ENCODE measurements around the gene CFAP299. TPM values are rescaled to one million over a fixed set of nuclear protein-coding genes. Genes with fewer than 3 reads are reported as not detected.
"Not testable (repeated sequence)": the region's sequence is repeated elsewhere in the genome, so short reads cannot be mapped to it uniquely, and the experiment has no call there.

The CFAP299 gene
- total RNA-seq, 1 donor from 2014 or later: not detected

DNA sequence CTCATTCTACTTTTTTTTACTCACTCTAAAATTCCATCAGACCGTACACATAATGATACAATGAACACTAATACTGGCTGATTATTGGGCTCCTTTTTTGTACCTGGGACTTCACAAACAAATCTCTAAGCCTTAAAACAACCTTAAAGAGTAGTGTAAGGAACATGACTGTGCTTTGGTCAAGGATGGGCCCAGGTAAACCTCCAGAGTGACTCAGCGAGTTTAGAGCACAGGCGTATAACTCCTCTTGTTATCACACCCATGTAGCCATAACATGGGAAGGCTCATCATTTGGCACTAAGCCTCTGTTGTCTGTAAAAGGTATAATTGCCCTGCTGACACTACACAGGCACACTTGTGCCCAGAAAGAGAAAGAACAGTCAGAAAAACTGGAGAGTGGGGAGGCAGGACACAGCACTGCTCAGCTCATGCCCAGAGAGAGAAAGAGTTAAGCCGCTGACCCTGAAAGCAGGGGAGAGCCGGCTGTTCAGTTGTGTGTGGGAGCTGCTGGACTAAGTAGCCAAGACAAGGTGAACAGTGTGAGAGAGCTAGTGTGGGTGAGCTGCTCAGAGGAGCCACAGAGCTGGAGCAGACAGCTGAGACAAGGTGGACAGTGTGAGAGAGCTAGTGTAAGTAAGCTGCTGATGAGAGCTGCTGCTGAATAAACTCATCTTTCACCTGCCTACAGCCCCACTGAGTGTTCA, 375.4 kb downstream of the CFAP299 start:
- intact Hi-C loops (cut with micrococcal nuclease): no loop called here
- H3K9me3 Mint-ChIP-seq: no peaks in the 10 kb centered on the region

DNA sequence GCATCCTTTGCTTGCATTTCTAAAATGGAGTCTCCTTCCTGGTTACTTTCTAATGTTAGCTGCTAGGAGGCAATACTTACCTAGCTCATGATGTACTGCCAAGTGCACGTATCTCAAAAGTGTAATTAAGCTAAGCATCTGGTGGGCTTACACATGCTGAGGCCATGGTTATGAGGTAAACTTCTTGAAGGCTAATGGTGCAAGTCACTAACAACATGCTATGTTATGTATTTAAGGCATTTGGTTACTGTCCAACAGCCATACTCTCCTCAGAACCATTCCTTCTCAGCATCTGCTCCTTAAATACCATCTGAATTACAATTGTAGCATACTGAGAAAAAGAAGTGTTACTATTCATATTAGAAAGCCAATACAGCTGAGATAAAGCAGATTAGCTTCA, 376.4 kb downstream of the CFAP299 start:
- no peak for DNase-seq (ENCODE audit: low spot score)
- H3K9me3 Mint-ChIP-seq: no peaks in the 10 kb centered on the region
- no peaks in the 10 kb centered on the region for H3K4me1 Mint-ChIP-seq (ENCODE audit: low read depth)
- H3K4me3 Mint-ChIP-seq: no peak overlapping the region
- H3K27ac Mint-ChIP-seq: no peak overlapping the region
- intact Hi-C loops (cut with micrococcal nuclease): no loop called here
- H3K27me3 Mint-ChIP-seq (ENCODE audit: insufficient read depth): no peaks in the 10 kb centered on the region
- H3K36me3 Mint-ChIP-seq (ENCODE audit: low read depth): no peaks in the 10 kb centered on the region

More for the DNA sequence above, 375.4 kb downstream of the CFAP299 start:
- H3K27me3 Mint-ChIP-seq (ENCODE audit: insufficient read depth): no peaks in the 10 kb centered on the region
- DNase-seq (ENCODE audit: low spot score): no peak
- no peaks in the 10 kb centered on the region for H3K36me3 Mint-ChIP-seq (ENCODE audit: low read depth)
- no peak overlapping the region for H3K4me3 Mint-ChIP-seq
- H3K27ac Mint-ChIP-seq: no peak overlapping the region
- no peaks in the 10 kb centered on the region for H3K4me1 Mint-ChIP-seq (ENCODE audit: low read depth)

GRCh38 chr4:80713409-80713808, 377.9 kb downstream of the CFAP299 start:
- H3K27me3 Mint-ChIP-seq (ENCODE audit: insufficient read depth): no peaks in the 10 kb centered on the region
- intact Hi-C loops (cut with micrococcal nuclease): no loop called here
- DNase-seq (ENCODE audit: low spot score): no peak
- no peak overlapping the region for H3K4me3 Mint-ChIP-seq
- H3K4me1 Mint-ChIP-seq (ENCODE audit: low read depth): no peaks in the 10 kb centered on the region
- H3K27ac Mint-ChIP-seq: no peak overlapping the region
- no peaks in the 10 kb centered on the region for H3K9me3 Mint-ChIP-seq
- H3K36me3 Mint-ChIP-seq (ENCODE audit: low read depth): no peaks in the 10 kb centered on the region

- H3K4me3 Mint-ChIP-seq: no peak overlapping the region
- no peak overlapping the region for H3K27ac Mint-ChIP-seq
- peaks cover 9% of the 10 kb centered on the region for H3K9me3 Mint-ChIP-seq
- H3K4me1 Mint-ChIP-seq (ENCODE audit: low read depth): no peaks in the 10 kb centered on the region
- no peaks in the 10 kb centered on the region for H3K27me3 Mint-ChIP-seq (ENCODE audit: insufficient read depth)
- no peaks in the 10 kb centered on the region for H3K36me3 Mint-ChIP-seq (ENCODE audit: low read depth)
- no peak for DNase-seq (ENCODE audit: low spot score)
- intact Hi-C loops (cut with micrococcal nuclease): no loop called here
Observed at GRCh38 chr4:80717204-80717603, 381.7 kb downstream of the CFAP299 start.

DNA sequence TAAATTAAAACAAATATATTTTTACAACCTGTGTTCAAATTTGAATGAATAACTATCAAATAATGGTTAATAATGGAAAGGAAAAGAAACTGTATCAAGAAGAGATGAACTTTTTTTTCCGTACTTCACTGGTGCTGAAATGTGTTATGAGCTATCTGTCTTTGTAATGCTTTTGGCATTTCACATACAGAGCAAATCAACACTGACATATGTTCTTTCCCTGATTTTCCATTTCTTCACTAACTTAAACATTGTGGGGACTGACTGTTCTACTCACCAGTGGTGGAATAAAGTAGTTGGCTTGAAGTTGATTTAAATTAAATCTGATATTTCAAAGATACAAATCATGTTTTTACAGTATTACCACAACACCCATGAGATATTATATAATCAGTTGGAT, 390.9 kb downstream of the CFAP299 start:
- Mint-ChIP-seq H3K27ac (no peak overlapping the region), H3K9me3 (peaks cover 3% of the 10 kb centered on the region), H3K27me3 (ENCODE audit: insufficient read depth) (no peaks in the 10 kb centered on the region), H3K36me3 (ENCODE audit: low read depth) (no peaks in the 10 kb centered on the region), H3K4me3 (no peak overlapping the region), H3K4me1 (ENCODE audit: low read depth) (no peaks in the 10 kb centered on the region)
- DNase-seq (ENCODE audit: low spot score): no peak
- intact Hi-C loops (cut with micrococcal nuclease): no loop called here

GRCh38 chr4:80730158-80730557, 394.6 kb downstream of the CFAP299 start:
- Mint-ChIP-seq H3K9me3 (no peaks in the 10 kb centered on the region), H3K36me3 (ENCODE audit: low read depth) (no peaks in the 10 kb centered on the region), H3K4me3 (no peak overlapping the region), H3K27ac (no peak overlapping the region), H3K27me3 (ENCODE audit: insufficient read depth) (no peaks in the 10 kb centered on the region), H3K4me1 (ENCODE audit: low read depth) (no peaks in the 10 kb centered on the region)
- DNase-seq (ENCODE audit: low spot score): no peak
- intact Hi-C loops (cut with micrococcal nuclease): no loop called here

GRCh38 chr4:80731436-80731835, 395.9 kb downstream of the CFAP299 start:
- Mint-ChIP-seq H3K36me3 (ENCODE audit: low read depth) (no peaks in the 10 kb centered on the region), H3K27me3 (ENCODE audit: insufficient read depth) (no peaks in the 10 kb centered on the region), H3K9me3 (no peaks in the 10 kb centered on the region), H3K4me1 (ENCODE audit: low read depth) (no peaks in the 10 kb centered on the region), H3K4me3 (no peak overlapping the region), H3K27ac (no peak overlapping the region)
- intact Hi-C loops (cut with micrococcal nuclease): no loop called here
- no peak for DNase-seq (ENCODE audit: low spot score)

- DNase-seq (ENCODE audit: low spot score): no peak
- no peaks in the 10 kb centered on the region for H3K9me3 Mint-ChIP-seq
- no peaks in the 10 kb centered on the region for H3K4me1 Mint-ChIP-seq (ENCODE audit: low read depth)
- H3K4me3 Mint-ChIP-seq: no peak overlapping the region
- no peaks in the 10 kb centered on the region for H3K27me3 Mint-ChIP-seq (ENCODE audit: insufficient read depth)
- no peak overlapping the region for H3K27ac Mint-ChIP-seq
- intact Hi-C loops (cut with micrococcal nuclease): no loop called here
- H3K36me3 Mint-ChIP-seq (ENCODE audit: low read depth): no peaks in the 10 kb centered on the region
Observed at GRCh38 chr4:80732010-80732409, 396.5 kb downstream of the CFAP299 start.

DNA sequence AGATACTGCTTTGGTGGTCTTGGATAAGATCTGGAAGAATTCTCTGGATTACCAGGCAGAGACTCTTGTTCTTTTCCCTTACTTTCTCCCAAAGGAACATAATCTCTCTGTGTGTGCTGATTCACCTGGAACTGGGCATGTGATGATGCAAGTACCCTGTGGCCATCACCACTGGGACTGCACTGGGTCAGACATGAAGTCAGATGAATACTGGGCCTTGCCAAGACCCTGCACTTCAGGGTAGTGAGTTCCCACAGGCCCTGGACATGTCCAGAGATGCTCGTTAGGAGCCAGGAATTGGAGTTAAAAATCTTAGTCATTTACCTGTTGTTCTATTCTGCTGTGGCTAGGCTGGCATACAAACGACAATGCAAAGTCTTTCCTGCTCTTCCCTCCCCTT, 404.8 kb downstream of the CFAP299 start:
- intact Hi-C loops (cut with micrococcal nuclease): no loop called here
- Mint-ChIP-seq H3K36me3 (ENCODE audit: low read depth) (no peaks in the 10 kb centered on the region), H3K9me3 (peaks cover 11% of the 10 kb centered on the region), H3K4me1 (ENCODE audit: low read depth) (no peaks in the 10 kb centered on the region), H3K4me3 (no peak overlapping the region), H3K27me3 (ENCODE audit: insufficient read depth) (no peaks in the 10 kb centered on the region), H3K27ac (no peak overlapping the region)
- no peak for DNase-seq (ENCODE audit: low spot score)

DNA sequence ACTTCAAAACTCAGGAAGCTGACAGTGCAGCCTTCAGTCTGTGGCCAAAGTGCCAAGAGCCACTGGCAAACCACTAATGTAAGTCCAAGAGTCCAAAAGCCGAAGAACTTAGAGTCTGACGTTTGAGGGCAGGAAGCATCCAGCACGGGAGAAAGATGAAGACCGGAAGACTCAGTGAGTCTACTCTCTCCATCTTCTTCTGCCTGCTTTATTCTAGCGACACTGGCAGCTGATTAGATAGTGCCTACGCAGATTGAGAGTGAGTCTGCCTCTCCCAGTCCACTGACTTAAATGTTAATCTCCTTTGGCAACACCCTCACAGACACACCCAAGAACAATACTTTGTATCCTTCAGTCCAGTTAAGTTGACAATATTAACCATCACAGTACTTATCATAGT, 414.0 kb downstream of the CFAP299 start:
- H3K4me1 Mint-ChIP-seq (ENCODE audit: low read depth); H3K9me3 Mint-ChIP-seq; H3K4me3 Mint-ChIP-seq; intact Hi-C loops (cut with micrococcal nuclease); H3K27ac Mint-ChIP-seq; H3K36me3 Mint-ChIP-seq (ENCODE audit: low read depth); DNase-seq (ENCODE audit: low spot score); H3K27me3 Mint-ChIP-seq (ENCODE audit: insufficient read depth): not testable (repeated sequence)

DNA sequence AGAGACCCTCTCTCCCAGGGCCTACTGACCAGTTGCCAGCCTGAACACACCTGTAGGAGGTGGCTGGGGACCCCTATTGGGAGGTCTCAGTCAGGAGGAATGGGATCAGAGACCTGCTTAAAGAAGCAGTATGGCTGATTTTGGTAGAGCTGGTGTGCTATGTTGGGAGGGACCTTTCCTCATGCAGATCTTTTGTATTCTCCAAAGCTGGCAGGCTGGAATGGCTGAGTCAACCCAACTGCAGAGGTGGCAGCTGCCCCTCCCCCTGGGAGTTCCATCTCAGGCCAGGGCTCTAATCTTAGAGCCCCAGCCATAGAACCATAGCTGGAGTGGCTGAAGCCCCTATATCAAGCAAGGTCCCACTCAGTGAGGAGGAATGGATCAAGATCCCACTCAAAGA, 415.7 kb downstream of the CFAP299 start:
- no peaks in the 10 kb centered on the region for H3K9me3 Mint-ChIP-seq
- no peaks in the 10 kb centered on the region for H3K4me1 Mint-ChIP-seq (ENCODE audit: low read depth)
- no peaks in the 10 kb centered on the region for H3K36me3 Mint-ChIP-seq (ENCODE audit: low read depth)
- H3K27me3 Mint-ChIP-seq (ENCODE audit: insufficient read depth): no peaks in the 10 kb centered on the region
- no peak overlapping the region for H3K4me3 Mint-ChIP-seq
- no peak for DNase-seq (ENCODE audit: low spot score)
- H3K27ac Mint-ChIP-seq: no peak overlapping the region
- intact Hi-C loops (cut with micrococcal nuclease): no loop called here

DNA sequence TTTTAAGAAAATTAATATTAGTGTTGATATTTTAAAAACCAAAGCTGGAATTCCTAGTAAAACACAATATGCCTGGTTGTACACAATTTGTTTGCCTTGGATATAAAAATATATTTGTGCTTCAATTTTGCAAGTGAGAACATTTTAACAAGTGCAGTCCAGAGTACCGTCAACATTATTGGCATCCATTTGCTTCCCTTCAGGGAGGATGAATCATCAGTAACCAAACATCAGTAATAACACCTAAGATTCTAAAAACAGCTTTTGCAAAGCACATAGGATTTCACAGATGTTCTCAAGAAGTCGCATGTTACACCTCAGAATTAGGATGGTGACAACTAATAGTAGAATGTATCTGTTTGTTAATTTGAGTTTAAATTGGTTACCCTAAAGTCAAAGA, 432.4 kb downstream of the CFAP299 start:
- no peak overlapping the region for H3K27ac Mint-ChIP-seq
- intact Hi-C loops (cut with micrococcal nuclease): no loop called here
- H3K36me3 Mint-ChIP-seq (ENCODE audit: low read depth): no peaks in the 10 kb centered on the region
- H3K4me3 Mint-ChIP-seq: no peak overlapping the region
- no peaks in the 10 kb centered on the region for H3K27me3 Mint-ChIP-seq (ENCODE audit: insufficient read depth)
- DNase-seq (ENCODE audit: low spot score): no peak
- no peaks in the 10 kb centered on the region for H3K9me3 Mint-ChIP-seq
- no peaks in the 10 kb centered on the region for H3K4me1 Mint-ChIP-seq (ENCODE audit: low read depth)

DNA sequence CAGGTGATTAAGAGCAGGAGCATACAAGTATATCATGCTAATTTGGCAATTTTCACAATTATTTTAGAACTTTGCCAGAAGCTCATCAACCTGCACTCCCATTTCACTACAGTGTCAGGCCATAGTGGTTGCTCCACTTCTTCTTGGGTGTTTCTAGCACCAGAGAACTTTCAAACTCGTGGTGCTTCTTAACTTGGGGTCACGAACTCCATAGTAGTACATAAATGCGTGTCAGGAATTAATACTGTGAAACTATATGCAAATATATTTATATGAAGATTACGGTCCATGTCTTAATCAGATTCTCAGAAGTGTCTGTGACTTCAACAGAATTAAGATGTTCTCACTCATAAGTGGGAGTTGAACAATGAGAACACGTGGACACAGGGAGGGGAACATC, 440.6 kb downstream of the CFAP299 start:
- H3K36me3 Mint-ChIP-seq (ENCODE audit: low read depth): no peaks in the 10 kb centered on the region
- no peaks in the 10 kb centered on the region for H3K4me1 Mint-ChIP-seq (ENCODE audit: low read depth)
- intact Hi-C loops (cut with micrococcal nuclease): no loop called here
- no peaks in the 10 kb centered on the region for H3K9me3 Mint-ChIP-seq
- no peak overlapping the region for H3K27ac Mint-ChIP-seq
- H3K27me3 Mint-ChIP-seq (ENCODE audit: insufficient read depth): no peaks in the 10 kb centered on the region
- no peak overlapping the region for H3K4me3 Mint-ChIP-seq
- DNase-seq (ENCODE audit: low spot score): no peak

DNA sequence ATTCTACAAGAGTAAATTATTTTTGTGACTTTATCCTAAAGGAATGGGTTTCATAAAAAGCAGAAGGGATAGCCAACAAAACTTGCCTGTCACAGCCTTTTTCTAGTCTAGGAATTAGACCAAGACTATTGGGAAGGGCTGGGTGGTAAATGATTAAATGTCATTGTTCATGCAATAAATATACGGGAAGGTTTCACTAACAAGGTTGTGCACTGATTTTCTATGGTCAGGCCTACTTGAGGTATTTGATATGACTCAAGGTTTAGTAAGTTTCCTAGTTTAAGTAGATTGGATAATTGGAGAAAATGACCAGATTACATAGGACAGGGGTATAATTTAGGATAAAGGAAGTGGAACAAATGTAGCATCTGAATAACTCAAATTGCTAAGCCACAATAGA, 445.9 kb downstream of the CFAP299 start:
- intact Hi-C loops (cut with micrococcal nuclease): no loop called here
- Mint-ChIP-seq H3K27me3 (ENCODE audit: insufficient read depth) (peaks cover 3% of the 10 kb centered on the region), H3K4me1 (ENCODE audit: low read depth) (no peaks in the 10 kb centered on the region), H3K36me3 (ENCODE audit: low read depth) (no peaks in the 10 kb centered on the region), H3K27ac (no peak overlapping the region), H3K9me3 (no peaks in the 10 kb centered on the region), H3K4me3 (no peak overlapping the region)
- DNase-seq (ENCODE audit: low spot score): no peak
